ENCODE results near the gene ZNF710. TPM values are rescaled to one million over a fixed set of nuclear protein-coding genes. Genes with fewer than 3 reads are reported as not detected.

The ZNF710 gene
- total RNA-seq, 1 experiment from 2014 or later, result 40.7 TPM

DNA sequence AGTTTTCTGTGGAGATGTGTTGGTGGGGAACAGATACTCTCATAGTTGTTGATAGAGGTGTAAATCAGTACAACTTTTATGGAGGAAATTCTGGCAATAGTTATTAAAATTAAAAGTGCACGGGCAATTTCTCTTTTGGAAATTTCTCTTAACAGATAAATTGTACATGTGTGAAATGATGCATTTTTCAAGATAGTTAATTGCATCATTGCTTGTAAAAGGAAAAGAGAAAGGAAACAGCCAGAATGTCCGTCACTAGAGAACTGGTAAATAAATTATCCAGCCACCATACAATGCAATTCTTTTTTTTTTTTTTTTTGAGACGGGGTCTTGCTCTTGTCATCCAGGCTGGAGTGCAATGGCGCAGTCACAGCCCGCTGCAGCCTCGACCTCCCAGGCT lies 14.2 kb downstream of the ZNF710 start:
- no peak overlapping the region for H4K8ac ChIP-seq (replicated peaks; ENCODE audit: insufficient read length, low read depth, low read length)
- Mint-ChIP-seq H3K4me3 (no peak overlapping the region), H3K4me1 (peaks cover 14 to 20% of the 10 kb centered on the region in 2 experiments), H3K27ac (no peak overlapping the region), H3K9me3 (peaks cover 17 to 20% of the 10 kb centered on the region in 2 experiments), H3K27me3 (ENCODE audit: low read depth) (no peaks in the 10 kb centered on the region), H3K36me3 (ENCODE audit: insufficient read depth in 1 of 3, low read depth in 3 of 3) (peaks cover 7 to 19% (median 13%) of the 10 kb centered on the region in 3 experiments)
- H2BK120ac ChIP-seq (ENCODE audit: low read depth, low read length, poor library complexity, severe bottlenecking), result no peak overlapping the region
- H3K56ac ChIP-seq (ENCODE audit: insufficient read length, low read depth, low read length), result no peak overlapping the region
- TF ChIP-seq, protein P1, sequence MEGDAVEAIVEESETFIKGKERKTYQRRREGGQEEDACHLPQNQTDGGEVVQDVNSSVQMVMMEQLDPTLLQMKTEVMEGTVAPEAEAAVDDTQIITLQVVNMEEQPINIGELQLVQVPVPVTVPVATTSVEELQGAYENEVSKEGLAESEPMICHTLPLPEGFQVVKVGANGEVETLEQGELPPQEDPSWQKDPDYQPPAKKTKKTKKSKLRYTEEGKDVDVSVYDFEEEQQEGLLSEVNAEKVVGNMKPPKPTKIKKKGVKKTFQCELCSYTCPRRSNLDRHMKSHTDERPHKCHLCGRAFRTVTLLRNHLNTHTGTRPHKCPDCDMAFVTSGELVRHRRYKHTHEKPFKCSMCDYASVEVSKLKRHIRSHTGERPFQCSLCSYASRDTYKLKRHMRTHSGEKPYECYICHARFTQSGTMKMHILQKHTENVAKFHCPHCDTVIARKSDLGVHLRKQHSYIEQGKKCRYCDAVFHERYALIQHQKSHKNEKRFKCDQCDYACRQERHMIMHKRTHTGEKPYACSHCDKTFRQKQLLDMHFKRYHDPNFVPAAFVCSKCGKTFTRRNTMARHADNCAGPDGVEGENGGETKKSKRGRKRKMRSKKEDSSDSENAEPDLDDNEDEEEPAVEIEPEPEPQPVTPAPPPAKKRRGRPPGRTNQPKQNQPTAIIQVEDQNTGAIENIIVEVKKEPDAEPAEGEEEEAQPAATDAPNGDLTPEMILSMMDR (conservative IDR thresholded peaks at IDR 0.05), result no peak
- no peak overlapping the region for H3K23ac ChIP-seq (ENCODE audit: insufficient read length, low read depth, low read length)
- H4K5ac ChIP-seq (ENCODE audit: insufficient read length, low read depth, low read length), result no peak overlapping the region
- H3T11ph ChIP-seq (ENCODE audit: low read length), result no peak overlapping the region
- no peak overlapping the region for H2AFZ ChIP-seq (ENCODE audit: low read length)
- no peak overlapping the region for H4K91ac ChIP-seq (ENCODE audit: insufficient read length, low read depth, low read length)
- H2BK12ac ChIP-seq (ENCODE audit: insufficient read length, low read depth, low read length), result no peak overlapping the region
- no peak overlapping the region for H3K9ac ChIP-seq (ENCODE audit: extremely low read depth, insufficient read length, low read length)
- no peaks in the 10 kb centered on the region for H3K79me1 ChIP-seq (ENCODE audit: insufficient read depth, low read depth, low read length, poor library complexity, severe bottlenecking)
- no peak overlapping the region for H3K14ac ChIP-seq (ENCODE audit: insufficient read depth, low read length)
- H3K27me3 ChIP-seq (ENCODE audit: insufficient read depth, low read length), result no peaks in the 10 kb centered on the region
- H3K18ac ChIP-seq (ENCODE audit: insufficient read length, low read depth, low read length), result no peak overlapping the region
- no peak overlapping the region for H2AK5ac ChIP-seq (ENCODE audit: insufficient read length, low read length)
- H3K27ac ChIP-seq (ENCODE audit: insufficient read length, low read depth, low read length), result no peak overlapping the region
- no peaks in the 10 kb centered on the region for H4K20me1 ChIP-seq (ENCODE audit: control insufficient read depth, insufficient read depth, insufficient read length)
- H3K4me1 ChIP-seq (ENCODE audit: insufficient read depth, low read length), result no peaks in the 10 kb centered on the region; the same call in 1 of the 2 replicates
- H3K4ac ChIP-seq (ENCODE audit: low read depth, low read length), result no peak overlapping the region
- no peak overlapping the region for H2BK5ac ChIP-seq (ENCODE audit: insufficient read length, low read length)
- H2BK20ac ChIP-seq (ENCODE audit: low read depth, low read length, poor library complexity, severe bottlenecking), result no peak overlapping the region
- no peak overlapping the region for H3K4me2 ChIP-seq (ENCODE audit: insufficient read depth, insufficient read length, low read length)
- WGBS (ENCODE audit: extremely low coverage, insufficient read length, low lambda C conversion rate), result no CpG with 5 or more reads among the region's 6 CpGs
- H3K9me3 ChIP-seq (ENCODE audit: control insufficient read depth, low read depth, low read length), result no peaks in the 10 kb centered on the region
- DNase-seq, result no peak
- no peaks in the 10 kb centered on the region for H3K23me2 ChIP-seq (ENCODE audit: insufficient read length, low read depth, low read length, poor library complexity, severe bottlenecking)
- no peak overlapping the region for H2BK15ac ChIP-seq (ENCODE audit: low read depth, low read length)
- no peaks in the 10 kb centered on the region; the same call in 1 of the 2 replicates for H3K79me2 ChIP-seq (ENCODE audit: insufficient read depth, low read length)
